ENCODE data around the gene CLCN6.

The CLCN6 gene

GRCh38 chr1:11879311-11880180 is 73.6 kb downstream of the CLCN6 start:
- no peak for DNase-seq (ENCODE audit: low spot score)

- no peak for DNase-seq (ENCODE audit: low spot score)
Measured at GRCh38 chr1:11880181-11880575, 74.2 kb downstream of the CLCN6 start.

GRCh38 chr1:11880911-11881748 is 75.1 kb downstream of the CLCN6 start:
- DNase-seq (ENCODE audit: low spot score): no peak

- DNase-seq (ENCODE audit: low spot score): no peak
Measured at GRCh38 chr1:11881749-11882441, 75.9 kb downstream of the CLCN6 start.

GRCh38 chr1:11882814-11883538 is 77.0 kb downstream of the CLCN6 start:
- DNase-seq (ENCODE audit: low spot score): no peak

- no peak for DNase-seq (ENCODE audit: low spot score)
Measured at GRCh38 chr1:11885916-11886315, 79.9 kb downstream of the CLCN6 start.

GRCh38 chr1:11886986-11887665 is 81.1 kb downstream of the CLCN6 start:
- no peak for DNase-seq (ENCODE audit: low spot score)

GRCh38 chr1:11887666-11888007 is 81.6 kb downstream of the CLCN6 start:
- DNase-seq (ENCODE audit: low spot score): no peak

- no peak for DNase-seq (ENCODE audit: low spot score)
Measured at GRCh38 chr1:11888206-11888876, 82.3 kb downstream of the CLCN6 start.

- no peak for DNase-seq (ENCODE audit: low spot score)
Measured at GRCh38 chr1:11888877-11889208, 82.9 kb downstream of the CLCN6 start.

- no peak for DNase-seq (ENCODE audit: low spot score)
Measured at GRCh38 chr1:11891433-11892186, 85.6 kb downstream of the CLCN6 start.
